ENCODE measurements around the gene ZMAT5. TPM values are rescaled to one million over a fixed set of nuclear protein-coding genes. Genes with fewer than 3 reads are reported as not detected.

The ZMAT5 gene
- total and polyA plus RNA-seq, 2 of the 13 experiments (the other 11 are each of a cell fraction or from before 2014, with no cell fraction given) = 20.7 to 27.8 TPM

DNA sequence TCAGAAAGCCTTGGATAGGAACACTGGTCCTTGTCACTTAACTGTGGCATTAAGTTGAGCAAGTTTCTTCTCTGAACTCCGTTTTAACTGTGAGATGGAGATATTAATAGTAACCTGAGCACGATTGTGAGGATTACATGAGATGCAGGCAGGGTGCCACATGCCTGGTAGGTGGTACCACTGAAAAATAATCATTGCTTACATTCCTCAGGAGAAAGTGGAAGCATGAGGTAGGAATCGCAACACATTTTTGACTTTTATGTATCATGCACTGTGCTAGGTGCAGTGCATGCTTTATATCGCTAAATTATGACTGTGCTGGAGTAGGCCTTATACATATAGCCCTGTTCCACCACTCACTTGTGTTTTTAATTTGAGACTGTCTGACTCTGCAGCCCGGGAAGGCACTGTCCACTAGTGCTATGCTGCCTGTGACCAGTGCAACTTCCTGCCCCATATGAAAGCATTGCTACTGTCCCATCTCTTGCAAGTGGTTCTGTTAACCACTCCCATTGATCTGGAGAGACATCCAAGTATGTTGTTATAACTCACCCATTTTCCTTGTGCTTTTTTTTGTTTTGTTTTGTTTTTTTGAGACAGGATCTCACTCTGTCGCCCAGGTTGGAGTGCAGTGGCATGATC lies 1.4 kb upstream of the ZMAT5 start:
- Histone ChIP-seq H3K36me3 (replicated peaks in 1 of 2; ENCODE audit: control insufficient read depth in 1 of 2, insufficient read depth in 2 of 2, low read length in 2 of 2) (no peaks in the 10 kb centered on the region; a peak in 1 of 5 replicates), H4K20me1 (ENCODE audit: insufficient read depth, low read length) (no peaks in the 10 kb centered on the region), H2AFZ (ENCODE audit: low read length) (no peak overlapping the region), H3K4me3 (replicated peaks in 1 of 3; ENCODE audit: insufficient read depth in 1 of 3, low read depth in 2 of 3, low read length in 3 of 3) (peak overlapping the region; percentile 95), H3K27ac (ENCODE audit: extremely low read length, insufficient read depth, low read length) (peak overlapping the region; percentile 88), H3K9ac (ENCODE audit: insufficient read depth, low read depth, low read length) (peak overlapping the region; percentile 94), H3K4me1 (ENCODE audit: insufficient read depth, low read length) (peaks cover 69% of the 10 kb centered on the region), H3K4me2 (ENCODE audit: low read depth, low read length) (peak overlapping the region; percentile 87), H3K27me3 (ENCODE audit: control insufficient read depth in 1 of 2, insufficient read depth in 2 of 2, low read length in 2 of 2) (peaks cover 0 to 4% of the 10 kb centered on the region in 2 experiments; a peak in 1 of 5 replicates), H3K9me3 (ENCODE audit: low read length) (no peaks in the 10 kb centered on the region), H3K79me2 (ENCODE audit: insufficient read depth, low read length) (peaks cover 33% of the 10 kb centered on the region)
- TF ChIP-seq ZNF589 (CRISPR knock-in tag; conservative IDR thresholded peaks at IDR 0.05) (no peak), ZFYVE20 (CRISPR knock-in tag; IDR thresholded peaks at IDR 0.05; ENCODE audit: borderline replicate concordance, low read depth) (no peak), ZNF343 (CRISPR knock-in tag; IDR thresholded peaks at IDR 0.05) (0 out of 2 replicates have a peak, but pooled peaks have one; percentile 55), GABPA (IDR thresholded peaks at IDR 0.05; ENCODE audit: low read depth, low read length) (no peak), GABPA (CRISPR knock-in tag; IDR thresholded peaks at IDR 0.05; ENCODE audit: low read depth) (0 out of 2 replicates have a peak, but pooled peaks have one; percentile 12), ZFY (CRISPR knock-in tag; IDR thresholded peaks at IDR 0.05) (peak; percentile 30; the same call in 1 of the 2 replicates), DPF2 (CRISPR knock-in tag; IDR thresholded peaks at IDR 0.05; ENCODE audit: borderline replicate concordance, low read depth) (0 out of 2 replicates have a peak, but pooled peaks have one; percentile 22), GTF3A (CRISPR knock-in tag; conservative IDR thresholded peaks at IDR 0.05) (0 out of 2 replicates have a peak, but pooled peaks have one; percentile 18), TAF1 (CRISPR knock-in tag; IDR thresholded peaks at IDR 0.05) (peak; percentile 40; the same call in 1 of the 2 replicates), FOSL1 (CRISPR knock-in tag; IDR thresholded peaks at IDR 0.05; ENCODE audit: borderline replicate concordance) (no peak)
- TF ChIP-seq, protein P1, sequence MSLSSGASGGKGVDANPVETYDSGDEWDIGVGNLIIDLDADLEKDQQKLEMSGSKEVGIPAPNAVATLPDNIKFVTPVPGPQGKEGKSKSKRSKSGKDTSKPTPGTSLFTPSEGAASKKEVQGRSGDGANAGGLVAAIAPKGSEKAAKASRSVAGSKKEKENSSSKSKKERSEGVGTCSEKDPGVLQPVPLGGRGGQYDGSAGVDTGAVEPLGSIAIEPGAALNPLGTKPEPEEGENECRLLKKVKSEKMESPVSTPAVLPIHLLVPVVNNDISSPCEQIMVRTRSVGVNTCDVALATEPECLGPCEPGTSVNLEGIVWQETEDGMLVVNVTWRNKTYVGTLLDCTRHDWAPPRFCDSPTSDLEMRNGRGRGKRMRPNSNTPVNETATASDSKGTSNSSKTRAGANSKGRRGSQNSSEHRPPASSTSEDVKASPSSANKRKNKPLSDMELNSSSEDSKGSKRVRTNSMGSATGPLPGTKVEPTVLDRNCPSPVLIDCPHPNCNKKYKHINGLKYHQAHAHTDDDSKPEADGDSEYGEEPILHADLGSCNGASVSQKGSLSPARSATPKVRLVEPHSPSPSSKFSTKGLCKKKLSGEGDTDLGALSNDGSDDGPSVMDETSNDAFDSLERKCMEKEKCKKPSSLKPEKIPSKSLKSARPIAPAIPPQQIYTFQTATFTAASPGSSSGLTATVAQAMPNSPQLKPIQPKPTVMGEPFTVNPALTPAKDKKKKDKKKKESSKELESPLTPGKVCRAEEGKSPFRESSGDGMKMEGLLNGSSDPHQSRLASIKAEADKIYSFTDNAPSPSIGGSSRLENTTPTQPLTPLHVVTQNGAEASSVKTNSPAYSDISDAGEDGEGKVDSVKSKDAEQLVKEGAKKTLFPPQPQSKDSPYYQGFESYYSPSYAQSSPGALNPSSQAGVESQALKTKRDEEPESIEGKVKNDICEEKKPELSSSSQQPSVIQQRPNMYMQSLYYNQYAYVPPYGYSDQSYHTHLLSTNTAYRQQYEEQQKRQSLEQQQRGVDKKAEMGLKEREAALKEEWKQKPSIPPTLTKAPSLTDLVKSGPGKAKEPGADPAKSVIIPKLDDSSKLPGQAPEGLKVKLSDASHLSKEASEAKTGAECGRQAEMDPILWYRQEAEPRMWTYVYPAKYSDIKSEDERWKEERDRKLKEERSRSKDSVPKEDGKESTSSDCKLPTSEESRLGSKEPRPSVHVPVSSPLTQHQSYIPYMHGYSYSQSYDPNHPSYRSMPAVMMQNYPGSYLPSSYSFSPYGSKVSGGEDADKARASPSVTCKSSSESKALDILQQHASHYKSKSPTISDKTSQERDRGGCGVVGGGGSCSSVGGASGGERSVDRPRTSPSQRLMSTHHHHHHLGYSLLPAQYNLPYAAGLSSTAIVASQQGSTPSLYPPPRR (CRISPR knock-in tag; IDR thresholded peaks at IDR 0.05; ENCODE audit: borderline replicate concordance) = 0 out of 2 replicates have a peak, but pooled peaks have one; percentile 7
- TF ChIP-seq, protein P2, sequence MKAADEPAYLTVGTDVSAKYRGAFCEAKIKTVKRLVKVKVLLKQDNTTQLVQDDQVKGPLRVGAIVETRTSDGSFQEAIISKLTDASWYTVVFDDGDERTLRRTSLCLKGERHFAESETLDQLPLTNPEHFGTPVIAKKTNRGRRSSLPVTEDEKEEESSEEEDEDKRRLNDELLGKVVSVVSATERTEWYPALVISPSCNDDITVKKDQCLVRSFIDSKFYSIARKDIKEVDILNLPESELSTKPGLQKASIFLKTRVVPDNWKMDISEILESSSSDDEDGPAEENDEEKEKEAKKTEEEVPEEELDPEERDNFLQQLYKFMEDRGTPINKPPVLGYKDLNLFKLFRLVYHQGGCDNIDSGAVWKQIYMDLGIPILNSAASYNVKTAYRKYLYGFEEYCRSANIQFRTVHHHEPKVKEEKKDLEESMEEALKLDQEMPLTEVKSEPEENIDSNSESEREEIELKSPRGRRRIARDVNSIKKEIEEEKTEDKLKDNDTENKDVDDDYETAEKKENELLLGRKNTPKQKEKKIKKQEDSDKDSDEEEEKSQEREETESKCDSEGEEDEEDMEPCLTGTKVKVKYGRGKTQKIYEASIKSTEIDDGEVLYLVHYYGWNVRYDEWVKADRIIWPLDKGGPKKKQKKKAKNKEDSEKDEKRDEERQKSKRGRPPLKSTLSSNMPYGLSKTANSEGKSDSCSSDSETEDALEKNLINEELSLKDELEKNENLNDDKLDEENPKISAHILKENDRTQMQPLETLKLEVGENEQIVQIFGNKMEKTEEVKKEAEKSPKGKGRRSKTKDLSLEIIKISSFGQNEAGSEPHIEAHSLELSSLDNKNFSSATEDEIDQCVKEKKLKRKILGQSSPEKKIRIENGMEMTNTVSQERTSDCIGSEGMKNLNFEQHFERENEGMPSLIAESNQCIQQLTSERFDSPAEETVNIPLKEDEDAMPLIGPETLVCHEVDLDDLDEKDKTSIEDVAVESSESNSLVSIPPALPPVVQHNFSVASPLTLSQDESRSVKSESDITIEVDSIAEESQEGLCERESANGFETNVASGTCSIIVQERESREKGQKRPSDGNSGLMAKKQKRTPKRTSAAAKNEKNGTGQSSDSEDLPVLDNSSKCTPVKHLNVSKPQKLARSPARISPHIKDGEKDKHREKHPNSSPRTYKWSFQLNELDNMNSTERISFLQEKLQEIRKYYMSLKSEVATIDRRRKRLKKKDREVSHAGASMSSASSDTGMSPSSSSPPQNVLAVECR (CRISPR knock-in tag; IDR thresholded peaks at IDR 0.05; ENCODE audit: borderline replicate concordance) = 0 out of 2 replicates have a peak, but pooled peaks have one; percentile 2
- TF ChIP-seq, protein P3, sequence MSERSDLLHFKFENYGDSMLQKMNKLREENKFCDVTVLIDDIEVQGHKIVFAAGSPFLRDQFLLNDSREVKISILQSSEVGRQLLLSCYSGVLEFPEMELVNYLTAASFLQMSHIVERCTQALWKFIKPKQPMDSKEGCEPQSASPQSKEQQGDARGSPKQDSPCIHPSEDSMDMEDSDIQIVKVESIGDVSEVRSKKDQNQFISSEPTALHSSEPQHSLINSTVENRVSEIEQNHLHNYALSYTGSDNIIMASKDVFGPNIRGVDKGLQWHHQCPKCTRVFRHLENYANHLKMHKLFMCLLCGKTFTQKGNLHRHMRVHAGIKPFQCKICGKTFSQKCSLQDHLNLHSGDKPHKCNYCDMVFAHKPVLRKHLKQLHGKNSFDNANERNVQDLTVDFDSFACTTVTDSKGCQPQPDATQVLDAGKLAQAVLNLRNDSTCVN (CRISPR knock-in tag; IDR thresholded peaks at IDR 0.05; ENCODE audit: borderline replicate concordance) = no peak
- ChIA-PET CTCF (ENCODE audit: low intra/inter-chr PET ratio, low total read pairs) (no interaction called here), POLR2A (interaction anchor here (3.6 kb wide), 1 partner anchor 14 kb away, joined by 17 read pairs; no protein-coding TSS in a partner anchor)
- in situ Hi-C loops (cut with HindIII; ENCODE audit: extremely low pct_ligation_motif_present, low pct_unique_long_range_greater_than_20kb) = no loop called here
- intact Hi-C loops (cut with micrococcal nuclease; ENCODE audit: unreplicated experiment) = no loop called here
- 20% methylated on average over 6 of the region's 6 CpGs for WGBS (ENCODE audit: low lambda C conversion rate)
- FAIRE-seq (no peak), DNase-seq (ENCODE audit: low spot score) (no peak), ATAC-seq (no peak)
- BruUV-seq (replicated peaks) = no TSS peak
